Upper lobe of right lung (tissue), 1 donor: ENCODE results near the gene UBALD2. TPM values are rescaled to one million over a fixed set of nuclear protein-coding genes. Genes with fewer than 3 reads are reported as not detected.
"Not testable (repeated sequence)": the region's sequence is repeated elsewhere in the genome, so short reads cannot be mapped to it uniquely, and the experiment has no call there.

Source experiments
- ATAC-seq: fragments of 200-7000 bp; cut with Tn5 transposase; one replicate; pipeline ENCODE4 v1.9.1; 2020; ENCODE audit warnings: mild to moderate bottlenecking, moderate library complexity
- DNase-seq: peaks from one replicate; pipeline ENCODE4 v3.0.0-alpha.2; 2020
- H3K27ac ChIP-seq: fragments of 200-600 bp; one replicate; pipeline ENCODE4 v1.8.0; 2022
- H3K27me3 ChIP-seq: fragments of 200-600 bp; one replicate; pipeline ENCODE4 v1.8.0; 2022; ENCODE audit warnings: mild to moderate bottlenecking
- H3K36me3 ChIP-seq: fragments of 200-600 bp; one replicate; pipeline ENCODE4 v1.8.0; 2022
- H3K4me1 ChIP-seq: fragments of 200-600 bp; one replicate; pipeline ENCODE4 v1.8.0; 2022
- H3K4me3 ChIP-seq: fragments of 200-600 bp; one replicate; pipeline ENCODE4 v1.8.0; 2022; ENCODE audit warnings: mild to moderate bottlenecking
- H3K9me3 ChIP-seq: fragments of 200-600 bp; one replicate; pipeline ENCODE4 v1.8.0; 2022
- intact Hi-C: fragments of 100-400 bp; cut with DNase I; formaldehyde crosslinking; loops from one replicate; pipeline ENCODE4 v1.11.0; 2022
- long read RNA-seq: library from polyadenylated mRNA; unstranded; transcript quantifications from one replicate; pipeline ENCODE4 v2.0.0, GENCODE V29; 2021
- total RNA-seq: library from RNA; stranded (reverse); fragmentation: NEBNext Ultra II Directional; extraction: Animal tissue kit (Norgen Biotek cat#: 25700); gene quantifications from one replicate; pipeline ENCODE4 v1.2.1, GENCODE V29; 2021
- TF ChIP-seq, protein P1 (sequence below): fragments of 200-600 bp; IDR thresholded peaks from one replicate; pipeline ENCODE4 v1.8.0; 2022; ENCODE audit warnings: antibody characterized with exemption
- donor health status: DM: no; HTN: yes; CAD: no; lungs with severe emphysema.

The UBALD2 gene
- 56.7 TPM for total RNA-seq
- long read RNA-seq, transcript UBALD2-201 (3 exons, 1,593 nt): major isoform, 12 of 15 reads
- long read RNA-seq, partial matches to known transcripts: 0 of 15 reads
- long read RNA-seq, other reads (novel, unspliced or antisense): 3 of 15 reads

DNA sequence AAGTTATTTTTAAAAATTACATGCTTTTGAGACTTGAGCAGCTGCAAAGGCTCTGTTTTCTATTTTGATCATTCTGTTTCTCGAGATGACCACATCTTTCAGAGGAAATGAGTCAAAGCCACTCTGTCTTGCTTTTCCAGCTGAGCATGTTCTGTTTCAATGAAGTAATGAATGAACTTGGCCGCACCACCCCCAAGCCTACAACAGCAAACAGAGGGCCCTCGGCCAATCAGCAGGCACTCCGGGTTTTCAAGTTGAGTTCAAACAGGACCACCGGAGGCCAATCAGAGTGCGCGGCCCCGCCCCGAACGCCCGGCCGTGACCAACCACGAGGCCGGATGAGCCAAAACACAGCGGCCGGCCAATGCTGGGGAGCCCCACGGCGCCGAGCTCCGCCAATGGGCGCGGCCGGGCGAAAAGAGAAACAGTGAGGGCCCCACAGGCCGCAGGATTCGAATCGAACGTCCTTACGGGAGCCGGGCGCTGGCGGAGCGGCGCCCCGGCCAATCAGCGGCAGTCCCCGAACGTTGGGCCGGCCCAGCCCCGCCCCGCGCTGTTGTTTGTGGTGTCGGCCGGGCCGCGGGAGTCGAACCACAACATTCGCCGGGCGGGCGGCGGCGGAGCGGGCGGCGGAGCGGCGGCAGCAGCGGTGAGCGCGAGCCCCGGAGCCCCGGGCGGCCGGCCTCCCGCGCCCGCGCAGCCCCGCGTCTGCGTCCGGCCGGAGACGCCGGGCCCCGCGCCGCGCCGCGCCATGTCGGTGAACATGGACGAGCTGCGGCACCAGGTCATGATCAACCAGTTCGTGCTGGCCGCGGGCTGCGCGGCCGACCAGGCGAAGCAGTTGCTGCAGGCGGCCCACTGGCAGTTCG, at the start of gene UBALD2:
TSS of gene UBALD2 (plus strand) at position 594 of the 869 bp plus-strand sequence. CDS start at position 752, 158 bp downstream.
- DNase-seq (peak; percentile 100), ATAC-seq (peak; percentile 94)
- intact Hi-C loops: no loop called here
- TF ChIP-seq, protein P1, sequence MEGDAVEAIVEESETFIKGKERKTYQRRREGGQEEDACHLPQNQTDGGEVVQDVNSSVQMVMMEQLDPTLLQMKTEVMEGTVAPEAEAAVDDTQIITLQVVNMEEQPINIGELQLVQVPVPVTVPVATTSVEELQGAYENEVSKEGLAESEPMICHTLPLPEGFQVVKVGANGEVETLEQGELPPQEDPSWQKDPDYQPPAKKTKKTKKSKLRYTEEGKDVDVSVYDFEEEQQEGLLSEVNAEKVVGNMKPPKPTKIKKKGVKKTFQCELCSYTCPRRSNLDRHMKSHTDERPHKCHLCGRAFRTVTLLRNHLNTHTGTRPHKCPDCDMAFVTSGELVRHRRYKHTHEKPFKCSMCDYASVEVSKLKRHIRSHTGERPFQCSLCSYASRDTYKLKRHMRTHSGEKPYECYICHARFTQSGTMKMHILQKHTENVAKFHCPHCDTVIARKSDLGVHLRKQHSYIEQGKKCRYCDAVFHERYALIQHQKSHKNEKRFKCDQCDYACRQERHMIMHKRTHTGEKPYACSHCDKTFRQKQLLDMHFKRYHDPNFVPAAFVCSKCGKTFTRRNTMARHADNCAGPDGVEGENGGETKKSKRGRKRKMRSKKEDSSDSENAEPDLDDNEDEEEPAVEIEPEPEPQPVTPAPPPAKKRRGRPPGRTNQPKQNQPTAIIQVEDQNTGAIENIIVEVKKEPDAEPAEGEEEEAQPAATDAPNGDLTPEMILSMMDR: no peak
- H3K27me3 ChIP-seq: no peaks in the 10 kb centered on the region
- peak within 1 kb of the TSS; percentile 93 for H3K27ac ChIP-seq
- peaks cover 10% of the 10 kb centered on the region for H3K36me3 ChIP-seq
- H3K4me3 ChIP-seq: peak within 1 kb of the TSS; percentile 77
- peaks cover 61% of the 10 kb centered on the region for H3K4me1 ChIP-seq
- H3K9me3 ChIP-seq: no peaks in the 10 kb centered on the region

DNA sequence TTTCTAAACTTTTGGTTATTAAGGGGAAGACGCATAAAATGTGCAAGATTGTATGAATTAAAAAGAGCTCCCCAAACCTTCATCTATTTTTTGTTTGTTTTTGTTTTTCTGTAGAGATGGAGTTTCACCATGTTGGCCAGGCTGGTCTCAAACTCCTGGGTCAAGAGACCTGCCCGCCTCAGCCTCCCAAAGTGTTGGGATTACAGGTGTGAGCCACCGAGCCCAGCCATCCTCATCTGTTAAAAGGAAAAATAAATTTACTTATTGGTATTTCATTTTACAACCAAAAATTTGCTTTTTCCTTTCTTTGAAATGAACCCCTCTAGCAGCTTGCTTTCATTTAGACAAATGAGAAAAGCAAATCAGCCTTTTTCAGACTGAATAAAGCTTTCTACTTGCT, 48.1 kb upstream of the UBALD2 start:
- ATAC-seq (no peak), DNase-seq (no peak)
- H3K27me3 ChIP-seq: no peaks in the 10 kb centered on the region
- no peaks in the 10 kb centered on the region for H3K4me1 ChIP-seq
- no peaks in the 10 kb centered on the region for H3K9me3 ChIP-seq
- H3K36me3 ChIP-seq: no peaks in the 10 kb centered on the region
- no peak overlapping the region for H3K4me3 ChIP-seq
- TF ChIP-seq, protein P1: no peak
- H3K27ac ChIP-seq: no peak overlapping the region
- intact Hi-C loops: no loop called here

DNA sequence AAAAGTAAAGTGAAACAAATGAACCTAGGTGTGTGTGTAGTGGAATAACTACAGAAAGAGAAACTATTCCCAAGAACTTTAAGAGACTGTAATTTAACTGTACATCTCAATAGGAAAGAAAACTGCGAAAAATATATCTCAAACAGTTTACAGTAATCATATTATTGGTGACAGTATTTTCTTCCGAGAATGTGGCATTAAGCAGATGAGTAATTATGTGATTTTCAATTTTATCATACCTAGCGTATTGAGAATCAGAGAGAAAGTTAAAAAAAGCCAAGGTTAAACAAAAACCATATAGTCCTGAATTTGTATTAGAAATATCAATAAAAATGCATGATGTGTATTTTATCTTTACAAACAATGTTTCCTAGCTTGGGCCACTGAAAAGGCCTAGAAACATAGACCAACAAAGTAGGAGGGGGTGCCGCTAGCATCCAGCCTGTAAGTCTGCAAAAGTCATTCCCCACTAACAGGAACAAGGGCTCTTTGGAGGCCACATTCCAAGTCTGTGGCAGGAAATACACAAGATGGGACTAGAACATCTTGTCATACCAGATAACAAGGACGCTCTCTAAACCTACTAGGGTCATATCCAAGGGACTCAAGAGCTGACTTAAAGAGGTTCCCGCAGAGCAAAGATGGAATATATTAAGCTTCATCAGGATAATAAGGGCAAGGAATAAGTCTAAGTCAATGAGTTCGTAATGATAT, 45.3 kb upstream of the UBALD2 start:
- Histone ChIP-seq H3K4me3 (no peak overlapping the region), H3K27me3 (no peaks in the 10 kb centered on the region), H3K36me3 (no peaks in the 10 kb centered on the region), H3K9me3 (no peaks in the 10 kb centered on the region), H3K27ac (no peak overlapping the region), H3K4me1 (no peaks in the 10 kb centered on the region)
- intact Hi-C loops: no loop called here
- TF ChIP-seq, protein P1: no peak
- ATAC-seq (no peak), DNase-seq (no peak)

DNA sequence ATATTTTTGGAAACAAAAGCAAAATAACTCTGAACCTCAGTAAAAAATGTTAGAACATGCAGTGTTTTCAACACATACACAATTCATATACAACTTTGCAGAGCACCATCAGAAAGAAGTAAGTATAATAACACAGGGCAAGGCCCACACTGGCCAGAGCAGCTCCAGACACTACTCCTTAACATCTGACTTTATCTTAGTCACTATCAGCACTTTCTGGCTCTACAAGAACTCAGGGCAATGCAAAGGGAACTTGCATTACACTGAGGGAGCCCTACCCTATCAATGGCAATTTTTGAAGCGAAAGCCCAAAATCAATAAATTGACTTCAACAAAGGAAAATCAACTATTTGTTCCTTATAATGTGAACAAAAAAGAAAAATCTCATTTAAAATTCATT, 41.3 kb upstream of the UBALD2 start:
- TF ChIP-seq, protein P1: no peak
- H3K27ac ChIP-seq: no peak overlapping the region
- ATAC-seq (no peak), DNase-seq (no peak)
- no peak overlapping the region for H3K4me3 ChIP-seq
- no peaks in the 10 kb centered on the region for H3K36me3 ChIP-seq
- no peaks in the 10 kb centered on the region for H3K27me3 ChIP-seq
- H3K4me1 ChIP-seq: no peaks in the 10 kb centered on the region
- H3K9me3 ChIP-seq: no peaks in the 10 kb centered on the region
- intact Hi-C loops: no loop called here

DNA sequence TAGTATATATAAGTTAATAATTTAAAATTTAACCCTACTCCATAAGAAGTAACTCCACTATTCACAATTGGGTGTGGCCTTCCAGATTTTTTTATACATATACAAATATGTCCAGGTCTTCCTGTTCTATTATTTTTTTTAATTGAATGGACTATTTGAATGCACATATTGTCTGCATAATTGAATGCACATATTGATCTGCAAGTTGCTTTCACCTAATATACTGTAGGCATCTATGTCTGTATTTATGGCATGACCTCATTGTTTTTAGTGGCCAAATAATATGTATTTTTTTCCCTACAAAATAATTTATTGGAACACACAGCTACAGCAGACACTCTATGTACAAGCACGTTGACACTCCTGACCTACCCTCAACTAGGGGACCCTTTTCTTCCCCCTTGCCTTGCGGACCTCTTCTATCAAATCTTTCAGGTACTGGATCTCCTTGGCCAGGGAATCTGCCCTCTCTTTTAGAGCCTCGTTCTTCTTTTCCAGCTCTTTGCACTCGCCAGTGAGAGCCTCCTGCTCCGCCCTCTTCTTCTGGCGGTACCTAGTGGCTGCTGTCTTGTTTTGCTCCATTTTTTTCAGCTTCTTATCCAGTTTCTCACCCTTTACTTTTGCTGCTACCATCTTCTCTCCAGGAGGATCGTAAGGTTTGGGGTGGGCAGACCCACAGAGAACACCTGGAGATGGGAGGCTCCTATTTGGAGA, 39.6 kb upstream of the UBALD2 start:
- H3K36me3 ChIP-seq, H3K27ac ChIP-seq, ATAC-seq, H3K4me3 ChIP-seq, H3K9me3 ChIP-seq, H3K27me3 ChIP-seq, H3K4me1 ChIP-seq, intact Hi-C loops, DNase-seq: not testable (repeated sequence)

DNA sequence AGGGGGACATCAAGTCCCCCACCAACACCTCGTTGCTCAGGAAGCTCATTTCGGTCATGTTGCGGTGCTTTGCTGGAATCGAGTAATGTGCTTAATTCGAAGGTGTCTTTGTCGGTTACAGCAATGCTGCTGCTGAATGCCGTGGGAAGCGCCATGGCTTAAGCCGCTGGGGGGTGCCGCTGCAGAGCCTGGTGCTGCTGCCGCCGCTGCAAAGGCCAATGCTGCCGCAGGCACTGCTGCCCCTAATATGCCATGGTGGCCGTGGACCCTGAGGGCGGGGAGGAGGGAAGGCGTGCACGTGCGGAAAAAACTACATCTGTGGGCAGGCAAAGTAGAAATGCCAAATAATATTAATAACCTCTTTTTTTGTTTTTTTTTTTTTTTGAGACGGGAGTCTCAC, 38.4 kb upstream of the UBALD2 start:
- H3K4me1 ChIP-seq, H3K4me3 ChIP-seq, intact Hi-C loops, ATAC-seq, DNase-seq, H3K9me3 ChIP-seq, H3K27me3 ChIP-seq, H3K27ac ChIP-seq, H3K36me3 ChIP-seq: not testable (repeated sequence)
